Epithelial cell of esophagus (primary cell): ENCODE results near the gene BDH1.
A peak's percentile ranks its signal among the peaks of the same experiment; 100 is the strongest.

Experiments
- DNase-seq: peaks from one replicate; pipeline ENCODE4 v3.0.0; 2010; ENCODE audit warnings: low read depth
- H3K4me3 ChIP-seq: 2 replicates; pipeline ENCODE4 v1.5.1; 2011; ENCODE audit warnings: mild to moderate bottlenecking, low read length, control low read depth
- TF ChIP-seq, protein P1 (sequence below): IDR thresholded peaks from 2 replicates; pipeline ENCODE4 v1.5.1; 2011; ENCODE audit warnings: low read depth, mild to moderate bottlenecking, low read length, control low read depth, inconsistent platforms; ENCODE audit not compliant: insufficient read depth; ENCODE audit errors: missing control alignments

BDH1 gene

DNA sequence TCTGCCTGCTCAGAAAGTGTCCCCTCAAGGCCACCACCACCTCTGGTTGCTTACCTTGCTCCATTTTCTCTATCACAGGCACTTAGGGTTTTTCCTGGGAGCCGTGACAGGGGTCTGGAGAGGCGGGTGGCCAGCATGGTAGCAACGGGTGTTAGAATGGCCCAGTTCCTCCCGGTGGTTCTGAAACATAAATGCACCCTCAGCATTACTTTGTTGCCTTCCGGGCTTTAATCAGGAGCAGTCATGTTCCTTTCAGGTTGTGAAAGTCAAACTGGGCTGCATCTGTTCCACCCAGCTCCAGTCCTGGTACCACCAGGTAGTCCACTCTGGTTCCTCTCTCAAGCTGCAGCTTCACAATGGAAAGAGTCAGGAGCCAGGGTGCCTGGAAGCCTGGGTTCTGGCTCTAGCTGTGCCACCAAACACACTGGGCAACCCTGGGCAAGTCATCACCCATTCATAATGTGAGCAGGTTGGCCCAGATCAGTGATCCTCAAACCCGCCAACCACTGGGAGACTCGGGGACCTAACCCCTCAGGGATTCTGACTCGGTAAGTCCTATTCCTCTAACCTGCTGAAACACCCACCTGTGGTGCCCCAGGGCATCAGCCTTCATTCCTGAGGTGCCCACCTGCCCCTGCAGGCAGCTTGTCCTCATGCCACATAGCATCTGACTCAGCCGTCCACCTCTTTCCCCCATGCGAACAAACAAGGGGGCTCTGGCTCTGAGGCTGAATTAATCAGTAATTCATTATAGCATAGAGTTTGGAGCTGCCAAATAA lies 9.3 kb downstream of the BDH1 start:
- DNase-seq: peak; percentile 40
- H3K4me3 ChIP-seq: no peak overlapping the region

DNA sequence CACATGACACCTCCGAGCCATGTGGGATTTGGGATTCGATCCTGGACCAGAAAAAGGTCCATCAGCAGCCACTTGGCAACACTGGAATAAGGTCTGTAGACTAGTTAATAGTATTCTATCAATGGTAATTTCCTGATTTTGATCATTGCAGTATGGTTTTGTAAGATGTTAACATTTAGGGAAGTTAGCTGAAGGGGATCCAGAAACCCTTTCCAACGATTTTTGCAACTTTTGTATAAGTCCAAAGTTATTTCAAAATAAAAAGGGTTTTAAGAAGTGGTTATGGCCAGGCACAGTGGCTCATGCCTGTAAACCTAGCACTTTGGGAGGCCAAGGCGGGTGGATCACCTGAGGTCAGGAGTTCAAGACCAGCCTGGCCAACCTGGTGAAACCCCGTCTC lies 10.2 kb downstream of the BDH1 start:
- DNase-seq: no peak
- no peak overlapping the region for H3K4me3 ChIP-seq
- TF ChIP-seq, protein P1, sequence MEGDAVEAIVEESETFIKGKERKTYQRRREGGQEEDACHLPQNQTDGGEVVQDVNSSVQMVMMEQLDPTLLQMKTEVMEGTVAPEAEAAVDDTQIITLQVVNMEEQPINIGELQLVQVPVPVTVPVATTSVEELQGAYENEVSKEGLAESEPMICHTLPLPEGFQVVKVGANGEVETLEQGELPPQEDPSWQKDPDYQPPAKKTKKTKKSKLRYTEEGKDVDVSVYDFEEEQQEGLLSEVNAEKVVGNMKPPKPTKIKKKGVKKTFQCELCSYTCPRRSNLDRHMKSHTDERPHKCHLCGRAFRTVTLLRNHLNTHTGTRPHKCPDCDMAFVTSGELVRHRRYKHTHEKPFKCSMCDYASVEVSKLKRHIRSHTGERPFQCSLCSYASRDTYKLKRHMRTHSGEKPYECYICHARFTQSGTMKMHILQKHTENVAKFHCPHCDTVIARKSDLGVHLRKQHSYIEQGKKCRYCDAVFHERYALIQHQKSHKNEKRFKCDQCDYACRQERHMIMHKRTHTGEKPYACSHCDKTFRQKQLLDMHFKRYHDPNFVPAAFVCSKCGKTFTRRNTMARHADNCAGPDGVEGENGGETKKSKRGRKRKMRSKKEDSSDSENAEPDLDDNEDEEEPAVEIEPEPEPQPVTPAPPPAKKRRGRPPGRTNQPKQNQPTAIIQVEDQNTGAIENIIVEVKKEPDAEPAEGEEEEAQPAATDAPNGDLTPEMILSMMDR: no peak

More for the DNA sequence above, 9.3 kb downstream of the BDH1 start:
- TF ChIP-seq, protein P1: no peak

DNA sequence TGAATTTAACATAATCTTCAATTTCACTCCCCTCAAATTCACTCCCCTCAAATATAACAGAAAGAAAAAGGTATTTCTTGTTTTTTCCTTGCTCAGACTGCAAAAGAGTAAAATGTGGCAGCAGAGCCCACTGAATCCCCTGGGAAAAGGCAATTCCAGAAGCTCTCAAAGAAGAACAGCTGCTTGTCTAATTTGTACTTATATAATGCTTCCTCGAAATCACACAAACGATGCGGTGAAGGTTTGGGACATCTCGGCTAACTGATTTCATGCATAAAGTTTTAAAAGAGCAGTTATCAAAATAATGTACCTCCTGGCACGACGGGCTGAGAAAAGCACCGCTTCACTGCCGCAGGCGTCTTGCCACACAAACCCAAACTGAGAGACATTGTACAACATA lies 10.7 kb downstream of the BDH1 start:
- TF ChIP-seq, protein P1: no peak
- DNase-seq: no peak
- H3K4me3 ChIP-seq: no peak overlapping the region

DNA sequence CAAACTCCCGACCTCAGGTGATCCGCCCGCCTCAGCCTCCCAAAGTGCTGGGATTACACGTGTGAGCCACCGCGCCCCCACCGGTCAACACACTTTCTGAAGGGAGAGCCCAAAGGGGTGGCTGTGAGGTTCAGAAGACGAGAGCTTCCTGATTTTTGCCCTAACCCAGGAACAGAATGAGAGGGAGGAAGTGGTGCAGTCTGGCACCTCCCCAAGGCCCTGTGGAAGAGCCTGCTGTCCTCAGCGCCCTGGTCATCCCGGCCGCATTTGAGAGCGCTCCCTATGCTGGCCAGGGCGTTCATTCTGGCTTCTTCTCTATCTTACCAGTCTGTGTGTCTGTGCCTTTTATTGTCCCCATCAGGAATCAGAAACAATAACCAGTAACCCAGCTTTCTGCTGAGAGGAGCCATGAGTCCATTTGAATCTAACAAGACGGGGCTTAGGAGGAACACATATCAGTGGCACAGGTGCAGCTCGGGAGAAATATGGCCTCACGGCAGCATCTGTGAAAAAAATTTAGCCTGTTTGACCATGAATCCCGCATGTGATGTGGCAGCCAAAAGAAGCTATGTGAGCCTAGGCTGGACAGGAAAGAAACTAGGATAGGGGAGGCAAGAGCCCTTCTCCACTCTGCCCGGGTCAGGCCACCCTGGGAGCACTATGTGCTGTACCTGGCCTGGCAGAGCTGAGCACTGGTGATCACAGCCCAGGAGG lies 12.9 kb downstream of the BDH1 start:
- DNase-seq: no peak
- H3K4me3 ChIP-seq: no peak overlapping the region
- TF ChIP-seq, protein P1: no peak

DNA sequence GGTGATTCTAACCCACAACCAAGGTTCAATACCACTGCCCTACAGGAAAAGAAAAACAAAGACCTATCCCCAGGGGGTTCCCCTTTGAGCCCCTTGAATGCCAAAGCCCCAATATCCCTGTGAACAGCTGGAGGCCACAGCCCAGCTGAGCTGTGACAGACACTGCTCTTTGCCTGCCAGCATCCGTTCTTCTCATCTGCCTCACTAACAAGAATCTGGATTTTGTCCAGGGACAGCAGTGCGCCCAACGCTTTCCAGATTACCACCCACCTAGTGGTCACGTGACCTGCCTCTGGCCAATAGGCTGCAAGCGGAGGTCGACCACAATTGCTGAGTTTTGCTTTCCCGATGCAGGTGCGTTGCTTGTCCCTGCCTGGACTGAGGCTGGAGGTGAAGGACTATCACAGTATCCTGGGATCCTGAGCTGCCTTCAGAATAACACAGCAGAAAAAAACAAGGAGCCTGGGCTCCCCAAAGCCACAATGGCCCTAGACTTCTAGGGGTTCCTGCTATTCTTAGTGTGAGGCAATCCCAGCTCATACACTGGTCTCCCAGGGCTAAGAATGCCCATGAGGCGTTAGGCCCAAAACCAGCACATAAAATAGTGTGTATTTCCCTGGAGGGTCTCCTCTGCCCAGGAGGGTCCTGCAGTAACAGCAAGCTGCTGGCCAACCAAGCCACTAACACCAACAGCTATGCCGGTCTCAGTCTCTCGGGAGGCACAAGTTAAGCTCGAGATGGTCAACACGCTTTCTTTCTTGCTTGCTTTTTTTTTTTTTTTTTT lies 13.8 kb downstream of the BDH1 start:
- H3K4me3 ChIP-seq: no peak overlapping the region
- peak; percentile 51 for DNase-seq
- TF ChIP-seq, protein P1: no peak

DNA sequence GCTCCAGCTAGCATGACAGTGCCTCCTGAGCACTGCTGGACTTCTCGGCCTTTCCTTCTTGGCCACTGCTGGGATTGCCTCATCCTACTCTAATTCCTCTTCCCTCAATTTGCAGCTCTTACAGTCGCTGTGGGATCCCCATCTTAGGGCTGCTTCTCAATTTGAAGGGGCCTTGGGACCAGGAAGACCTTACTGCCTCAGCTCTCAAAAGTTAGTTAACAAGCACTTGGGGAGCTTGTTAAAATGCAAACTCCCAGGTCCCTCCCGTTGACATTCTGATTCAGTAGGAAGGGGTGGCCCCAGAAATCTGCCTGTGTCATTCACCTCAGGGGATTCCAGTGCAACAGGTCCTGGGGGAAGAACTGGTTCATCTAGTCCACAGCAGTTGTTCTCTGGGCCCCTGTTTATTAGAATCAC lies 14.8 kb downstream of the BDH1 start:
- TF ChIP-seq, protein P1: no peak
- H3K4me3 ChIP-seq: peak overlapping the region; percentile 18
- DNase-seq: peak; percentile 93
